ENCODE data around the gene OR9G1. TPM values are rescaled to one million over a fixed set of nuclear protein-coding genes. Genes with fewer than 3 reads are reported as not detected.
"Not testable (repeated sequence)": the region's sequence is repeated elsewhere in the genome, so short reads cannot be mapped to it uniquely, and the experiment has no call there.

Gene OR9G1, protein sequence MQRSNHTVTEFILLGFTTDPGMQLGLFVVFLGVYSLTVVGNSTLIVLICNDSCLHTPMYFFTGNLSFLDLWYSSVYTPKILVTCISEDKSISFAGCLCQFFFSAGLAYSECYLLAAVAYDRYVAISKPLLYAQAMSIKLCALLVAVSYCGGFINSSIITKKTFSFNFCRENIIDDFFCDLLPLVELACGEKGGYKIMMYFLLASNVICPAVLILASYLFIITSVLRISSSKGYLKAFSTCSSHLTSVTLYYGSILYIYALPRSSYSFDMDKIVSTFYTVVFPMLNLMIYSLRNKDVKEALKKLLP
- not detected for total RNA-seq

DNA sequence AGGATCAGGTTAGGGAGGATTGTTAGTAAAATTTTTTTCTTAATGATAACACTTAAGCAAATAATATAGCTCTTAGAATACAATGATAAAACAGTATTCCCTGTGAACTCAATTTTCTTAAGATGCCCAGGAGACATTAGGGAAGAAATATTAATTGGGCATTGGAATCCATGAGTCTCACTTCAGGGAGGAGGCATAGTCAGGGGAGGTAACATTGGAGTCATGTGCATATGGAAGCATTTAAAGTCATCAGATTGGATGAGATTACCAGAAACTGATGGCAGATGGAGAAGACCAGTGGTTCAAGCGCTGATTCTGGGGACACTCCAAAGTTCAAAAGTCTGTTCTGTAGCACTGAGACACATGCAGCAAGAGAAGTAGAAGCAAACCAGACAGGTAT, at the start of gene OR9G1:
Gene OR9G1 (plus strand): TSS at position 301 of the 400 bp plus-strand sequence. CDS start 1,293 bp downstream, outside the sequence.
- H3K27ac Mint-ChIP-seq: no peak within 1 kb of the TSS
- peaks cover 21% of the 10 kb centered on the region for H3K9me3 Mint-ChIP-seq
- H3K4me1 Mint-ChIP-seq (ENCODE audit: low read depth in 2 of 2): no peaks in the 10 kb centered on the region
- H3K4me3 Mint-ChIP-seq: no peak within 1 kb of the TSS
- DNase-seq (ENCODE audit: low spot score): no peak
- H3K36me3 Mint-ChIP-seq: no peaks in the 10 kb centered on the region
- H3K27me3 Mint-ChIP-seq: no peaks in the 10 kb centered on the region
- ATAC-seq: no peak

DNA sequence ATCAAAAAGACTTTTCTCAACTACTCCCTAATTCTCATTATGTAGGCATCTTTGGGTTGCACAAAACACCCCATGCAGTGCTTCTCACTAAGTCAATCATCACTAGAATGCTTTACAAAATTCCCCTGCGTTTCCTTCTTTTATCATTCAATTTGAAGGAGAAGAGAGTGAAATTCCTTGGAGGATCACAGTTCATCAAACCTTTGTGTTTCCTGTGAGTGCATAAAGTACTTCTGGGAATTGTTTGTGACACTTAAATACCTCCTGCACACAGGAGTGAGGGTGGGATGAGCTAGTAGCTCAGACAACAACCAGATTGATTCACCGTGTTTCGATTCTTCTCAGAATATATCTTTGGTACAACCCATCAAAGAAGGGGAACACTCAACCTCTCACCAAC, 39.1 kb upstream of the OR9G1 start:
- Mint-ChIP-seq H3K27me3 (no peaks in the 10 kb centered on the region), H3K9me3 (peaks cover 10% of the 10 kb centered on the region), H3K36me3 (peaks cover 6% of the 10 kb centered on the region), H3K4me1 (ENCODE audit: low read depth in 2 of 2) (no peaks in the 10 kb centered on the region), H3K27ac (no peak overlapping the region), H3K4me3 (no peak overlapping the region)
- DNase-seq (ENCODE audit: low spot score) (no peak), ATAC-seq (no peak)

DNA sequence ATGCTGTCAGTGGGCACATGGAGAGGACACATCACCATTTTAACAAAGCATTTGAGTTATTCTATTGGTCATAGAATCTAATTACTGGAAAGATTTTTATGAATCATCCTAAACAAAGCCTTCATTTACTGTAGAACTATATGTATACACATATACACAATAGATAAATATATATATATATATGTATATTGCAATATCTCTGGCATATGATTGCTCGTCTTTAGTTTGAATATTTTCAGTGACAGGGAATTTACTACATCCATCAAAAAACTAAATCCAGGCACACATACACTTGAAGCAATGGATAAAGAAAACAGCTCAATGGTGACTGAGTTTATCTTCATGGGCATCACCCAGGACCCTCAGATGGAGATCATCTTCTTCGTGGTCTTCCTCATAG, 35.5 kb upstream of the OR9G1 start, which contains the start of gene OR5AR1:
Gene OR5AR1 (plus strand): TSS at position 301 of the 400 bp plus-strand sequence. CDS start 0 bp downstream, at position 301.
- no peak within 1 kb of the TSS for H3K4me3 Mint-ChIP-seq
- no peak within 1 kb of the TSS for H3K27ac Mint-ChIP-seq
- H3K9me3 Mint-ChIP-seq: peaks cover 9% of the 10 kb centered on the region
- no peaks in the 10 kb centered on the region for H3K4me1 Mint-ChIP-seq (ENCODE audit: low read depth in 2 of 2)
- H3K36me3 Mint-ChIP-seq: peaks cover 6% of the 10 kb centered on the region
- ATAC-seq (no peak), DNase-seq (ENCODE audit: low spot score) (no peak)
- H3K27me3 Mint-ChIP-seq: no peaks in the 10 kb centered on the region

DNA sequence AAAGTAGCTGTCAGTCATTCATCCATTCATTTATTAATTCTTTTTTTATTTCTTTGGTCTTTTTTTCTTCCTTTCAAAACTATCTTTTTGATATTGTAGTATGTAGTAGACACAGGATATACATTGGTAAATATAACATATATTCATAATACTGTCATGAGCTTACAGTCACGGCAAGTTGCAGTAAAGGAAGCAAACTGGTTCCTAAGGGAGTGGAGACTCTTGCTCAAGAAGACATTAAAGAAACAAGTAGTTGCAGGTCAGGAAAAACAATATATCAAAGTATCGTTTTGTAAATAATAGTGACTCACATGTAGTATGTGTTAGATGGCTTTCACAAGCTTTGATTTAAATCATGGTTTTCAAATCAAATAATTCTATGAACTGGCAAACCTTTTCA, 27.9 kb upstream of the OR9G1 start:
- H3K4me3 Mint-ChIP-seq: no peak overlapping the region

DNA sequence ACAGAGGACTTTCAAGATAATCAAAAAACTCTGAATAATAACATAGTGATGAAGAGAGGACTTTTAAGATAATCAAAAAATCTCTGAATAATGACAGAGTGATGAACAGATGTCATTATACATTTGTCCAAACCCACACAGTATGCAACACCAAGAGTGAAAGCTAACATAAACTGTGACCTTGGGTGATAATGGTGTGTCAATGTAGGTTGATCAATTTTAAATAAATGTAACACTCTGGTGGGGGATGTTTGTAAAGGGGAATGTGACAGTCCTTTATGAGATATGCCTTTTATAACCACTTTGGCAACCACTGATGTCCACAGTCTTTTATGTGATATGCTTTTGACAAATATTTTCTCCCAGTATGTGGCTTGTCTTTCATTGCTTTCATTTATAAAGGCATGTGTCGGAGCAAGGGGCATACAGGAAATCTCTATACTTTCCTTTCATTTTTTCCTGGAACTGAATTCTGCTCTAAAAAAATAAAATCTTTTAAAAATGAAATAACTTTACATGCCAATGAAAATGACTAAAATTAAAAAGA, 10.3 kb upstream of the OR9G1 start:
- DNase-seq (ENCODE audit: low spot score): no peak
- H3K4me1 Mint-ChIP-seq (ENCODE audit: low read depth in 2 of 2): no peaks in the 10 kb centered on the region
- ATAC-seq: no peak
- H3K9me3 Mint-ChIP-seq: peaks cover 8% of the 10 kb centered on the region
- H3K27me3 Mint-ChIP-seq: no peaks in the 10 kb centered on the region
- H3K36me3 Mint-ChIP-seq: no peaks in the 10 kb centered on the region
- no peak overlapping the region for H3K27ac Mint-ChIP-seq
- H3K4me3 Mint-ChIP-seq: no peak overlapping the region

More for the DNA sequence above, 27.9 kb upstream of the OR9G1 start:
- H3K4me1 Mint-ChIP-seq (ENCODE audit: low read depth in 2 of 2): no peaks in the 10 kb centered on the region
- no peaks in the 10 kb centered on the region for H3K27me3 Mint-ChIP-seq
- ATAC-seq: no peak
- DNase-seq (ENCODE audit: low spot score): no peak
- peaks cover 14% of the 10 kb centered on the region for H3K9me3 Mint-ChIP-seq
- no peak overlapping the region for H3K27ac Mint-ChIP-seq
- H3K36me3 Mint-ChIP-seq: no peaks in the 10 kb centered on the region

DNA sequence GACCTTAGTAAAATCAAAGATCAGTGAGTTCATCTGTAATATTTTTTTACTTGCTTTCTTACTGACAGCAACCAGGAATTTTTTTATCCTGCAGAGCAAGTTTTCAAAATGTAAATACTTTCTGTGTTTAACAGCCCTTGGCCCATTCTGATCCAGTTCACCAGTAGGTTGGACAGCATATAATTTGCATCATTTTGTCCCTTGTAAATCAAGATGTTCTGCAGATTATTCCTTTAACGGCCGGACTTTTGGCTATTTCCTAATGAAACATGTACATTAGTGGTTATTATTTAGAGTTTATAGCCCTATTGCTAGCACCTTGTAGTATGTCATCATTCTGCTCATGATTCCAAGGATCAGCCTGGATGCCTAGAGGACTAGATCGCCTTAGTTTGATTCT, 7.7 kb upstream of the OR9G1 start:
- not testable (repeated sequence) for H3K27ac Mint-ChIP-seq; DNase-seq (ENCODE audit: low spot score); ATAC-seq; H3K36me3 Mint-ChIP-seq; H3K4me1 Mint-ChIP-seq (ENCODE audit: low read depth in 2 of 2); H3K27me3 Mint-ChIP-seq; H3K4me3 Mint-ChIP-seq
- peaks cover 13% of the 10 kb centered on the region for H3K9me3 Mint-ChIP-seq

DNA sequence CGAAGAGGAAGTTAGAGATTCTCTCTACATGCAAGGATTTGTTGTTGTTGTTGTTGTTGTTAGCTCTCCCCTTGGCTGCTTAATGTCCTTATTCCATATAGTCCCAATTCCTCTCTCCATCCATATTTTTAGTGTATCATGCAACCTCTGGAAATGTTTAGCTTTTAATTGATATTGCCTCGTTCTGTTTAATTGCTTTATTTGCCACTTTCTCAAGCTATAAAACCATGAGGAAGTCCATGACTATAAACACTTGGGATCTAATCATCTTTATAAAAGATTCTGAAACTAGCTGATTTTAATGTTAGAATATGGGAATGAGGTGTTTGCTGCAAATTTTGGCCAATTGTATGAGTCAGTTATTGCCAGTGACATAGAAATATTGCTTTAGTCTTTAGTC, 5.5 kb upstream of the OR9G1 start:
- Mint-ChIP-seq H3K36me3 (no peaks in the 10 kb centered on the region), H3K4me1 (ENCODE audit: low read depth in 2 of 2) (no peaks in the 10 kb centered on the region), H3K9me3 (peaks cover 16% of the 10 kb centered on the region), H3K27ac (no peak overlapping the region), H3K4me3 (no peak overlapping the region), H3K27me3 (no peaks in the 10 kb centered on the region)
- ATAC-seq: no peak
- DNase-seq (ENCODE audit: low spot score): no peak

DNA sequence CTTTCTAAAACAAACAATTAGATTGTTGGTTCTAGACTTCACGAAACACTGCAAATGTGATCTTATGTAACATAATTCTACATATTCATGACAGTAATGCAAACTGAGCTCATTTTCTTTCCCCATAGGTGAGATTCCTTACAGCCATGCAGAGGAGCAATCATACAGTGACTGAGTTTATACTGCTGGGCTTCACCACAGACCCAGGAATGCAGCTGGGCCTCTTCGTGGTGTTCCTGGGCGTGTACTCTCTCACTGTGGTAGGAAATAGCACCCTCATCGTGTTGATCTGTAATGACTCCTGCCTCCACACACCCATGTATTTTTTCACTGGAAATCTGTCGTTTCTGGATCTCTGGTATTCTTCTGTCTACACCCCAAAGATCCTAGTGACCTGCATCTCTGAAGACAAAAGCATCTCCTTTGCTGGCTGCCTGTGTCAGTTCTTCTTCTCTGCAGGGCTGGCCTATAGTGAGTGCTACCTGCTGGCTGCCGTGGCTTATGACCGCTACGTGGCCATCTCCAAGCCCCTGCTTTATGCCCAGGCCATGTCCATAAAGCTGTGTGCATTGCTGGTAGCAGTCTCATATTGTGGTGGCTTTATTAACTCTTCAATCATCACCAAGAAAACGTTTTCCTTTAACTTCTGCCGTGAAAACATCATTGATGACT, 1.5 kb downstream of the OR9G1 start:
- Mint-ChIP-seq H3K4me1 (ENCODE audit: low read depth in 2 of 2) (no peaks in the 10 kb centered on the region), H3K4me3 (no peak overlapping the region), H3K9me3 (peaks cover 19% of the 10 kb centered on the region), H3K36me3 (no peaks in the 10 kb centered on the region), H3K27ac (no peak overlapping the region), H3K27me3 (no peaks in the 10 kb centered on the region)
- DNase-seq (ENCODE audit: low spot score): no peak
- peak; percentile 32 to 41 for ATAC-seq

DNA sequence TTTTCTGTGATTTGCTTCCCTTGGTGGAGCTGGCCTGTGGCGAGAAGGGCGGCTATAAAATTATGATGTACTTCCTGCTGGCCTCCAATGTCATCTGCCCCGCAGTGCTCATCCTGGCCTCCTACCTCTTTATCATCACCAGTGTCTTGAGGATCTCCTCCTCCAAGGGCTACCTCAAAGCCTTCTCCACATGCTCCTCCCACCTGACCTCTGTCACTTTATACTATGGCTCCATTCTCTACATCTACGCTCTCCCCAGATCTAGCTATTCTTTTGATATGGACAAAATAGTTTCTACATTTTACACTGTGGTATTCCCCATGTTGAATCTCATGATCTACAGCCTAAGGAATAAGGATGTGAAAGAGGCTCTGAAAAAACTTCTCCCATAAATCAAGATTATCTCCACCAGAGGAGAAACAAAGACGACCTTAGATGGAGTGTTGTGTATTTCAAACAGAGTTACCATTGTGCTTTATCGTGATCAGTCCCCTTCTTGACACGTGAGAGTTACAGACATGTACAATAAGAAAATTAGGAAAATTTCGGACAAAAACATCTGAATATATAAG, 2.1 kb downstream of the OR9G1 start:
- H3K27me3 Mint-ChIP-seq: no peaks in the 10 kb centered on the region
- no peaks in the 10 kb centered on the region for H3K36me3 Mint-ChIP-seq
- H3K4me1 Mint-ChIP-seq (ENCODE audit: low read depth in 2 of 2): no peaks in the 10 kb centered on the region
- peak in 1 of 2 donors; percentile 17 for ATAC-seq
- DNase-seq (ENCODE audit: low spot score): no peak
- no peak overlapping the region for H3K4me3 Mint-ChIP-seq
- peaks cover 18% of the 10 kb centered on the region for H3K9me3 Mint-ChIP-seq
- H3K27ac Mint-ChIP-seq: no peak overlapping the region

DNA sequence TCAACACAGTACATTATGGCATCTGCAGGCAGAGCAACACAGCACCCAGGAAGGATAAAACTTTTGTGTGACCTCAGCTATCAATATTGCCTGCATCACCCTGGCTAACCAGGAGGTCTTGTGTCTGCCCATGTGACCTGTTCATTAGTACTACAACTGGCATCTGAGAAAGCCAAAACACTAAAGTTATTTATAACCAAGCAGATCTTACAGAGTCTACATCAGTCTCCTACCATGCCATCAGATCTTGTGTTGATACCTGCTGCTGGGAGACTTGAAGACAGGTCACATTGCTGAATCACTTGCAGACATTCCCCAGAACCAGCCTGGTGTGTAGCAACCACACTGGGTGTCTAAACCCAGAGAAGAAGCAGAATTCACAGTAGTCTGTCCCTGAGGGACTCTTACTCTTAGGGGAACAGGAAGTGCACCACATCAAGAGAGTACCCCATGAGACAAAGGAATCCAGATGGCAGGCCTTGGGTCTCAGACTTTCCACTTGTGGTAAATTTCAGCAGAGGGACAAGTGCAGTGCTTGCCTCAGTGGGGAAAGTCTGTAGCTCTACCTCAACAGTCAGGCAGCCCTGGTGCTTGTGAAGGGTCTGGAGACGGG, 7.0 kb downstream of the OR9G1 start:
- Mint-ChIP-seq H3K9me3 (peaks cover 3% of the 10 kb centered on the region), H3K4me1 (ENCODE audit: low read depth in 2 of 2) (no peaks in the 10 kb centered on the region), H3K4me3 (no peak overlapping the region), H3K27ac (no peak overlapping the region), H3K27me3 (no peaks in the 10 kb centered on the region), H3K36me3 (no peaks in the 10 kb centered on the region)
- no peak for ATAC-seq
- DNase-seq (ENCODE audit: low spot score): no peak

DNA sequence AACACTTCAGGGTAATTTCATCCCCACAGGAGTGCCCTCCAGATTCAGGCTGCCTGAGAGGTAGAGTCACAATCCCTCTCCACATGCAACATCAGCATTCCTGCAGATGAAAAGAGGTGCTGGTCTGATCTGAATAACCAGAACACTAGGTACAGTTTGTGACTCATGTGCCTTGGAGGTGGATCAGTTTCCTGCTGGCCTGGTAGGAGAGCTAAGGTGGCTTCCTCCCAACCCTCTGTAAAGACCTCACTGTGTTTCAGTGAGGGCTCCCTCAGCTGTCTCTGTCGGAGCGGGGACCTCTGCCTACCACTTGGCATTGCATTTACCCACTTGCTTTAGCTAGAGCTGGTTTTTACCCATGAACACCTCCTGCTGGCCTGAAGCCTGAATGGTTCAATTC, 7.6 kb downstream of the OR9G1 start:
- Mint-ChIP-seq H3K9me3 (no peaks in the 10 kb centered on the region), H3K27ac (no peak overlapping the region), H3K36me3 (no peaks in the 10 kb centered on the region), H3K4me1 (ENCODE audit: low read depth in 2 of 2) (no peaks in the 10 kb centered on the region), H3K27me3 (no peaks in the 10 kb centered on the region), H3K4me3 (no peak overlapping the region)
- DNase-seq (ENCODE audit: low spot score) (no peak), ATAC-seq (no peak)

DNA sequence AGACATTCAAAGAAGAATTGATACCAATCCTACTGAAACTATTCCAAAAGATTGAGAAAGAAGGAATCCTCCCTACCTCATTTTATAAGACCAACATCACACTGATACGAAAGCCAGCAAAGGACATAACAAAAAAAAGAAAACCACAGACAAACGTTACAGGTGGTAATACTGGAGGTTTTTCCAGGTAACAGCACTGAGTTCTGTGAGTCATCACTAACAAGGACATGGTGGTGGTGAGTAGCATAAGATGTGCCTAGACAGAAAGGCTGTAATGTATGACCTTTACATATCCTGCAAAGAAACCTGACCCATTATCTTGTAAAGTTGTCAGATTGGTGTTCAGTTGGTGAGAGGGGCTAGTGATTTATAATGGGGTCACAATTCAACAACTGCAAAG, 15.3 kb downstream of the OR9G1 start:
- H3K27me3 Mint-ChIP-seq: no peaks in the 10 kb centered on the region
- H3K9me3 Mint-ChIP-seq: peaks cover 17% of the 10 kb centered on the region
- H3K4me1 Mint-ChIP-seq (ENCODE audit: low read depth in 2 of 2): no peaks in the 10 kb centered on the region
- ATAC-seq: no peak
- H3K36me3 Mint-ChIP-seq: peaks cover 5% of the 10 kb centered on the region
- H3K4me3 Mint-ChIP-seq: no peak overlapping the region
- no peak overlapping the region for H3K27ac Mint-ChIP-seq
- no peak for DNase-seq (ENCODE audit: low spot score)

DNA sequence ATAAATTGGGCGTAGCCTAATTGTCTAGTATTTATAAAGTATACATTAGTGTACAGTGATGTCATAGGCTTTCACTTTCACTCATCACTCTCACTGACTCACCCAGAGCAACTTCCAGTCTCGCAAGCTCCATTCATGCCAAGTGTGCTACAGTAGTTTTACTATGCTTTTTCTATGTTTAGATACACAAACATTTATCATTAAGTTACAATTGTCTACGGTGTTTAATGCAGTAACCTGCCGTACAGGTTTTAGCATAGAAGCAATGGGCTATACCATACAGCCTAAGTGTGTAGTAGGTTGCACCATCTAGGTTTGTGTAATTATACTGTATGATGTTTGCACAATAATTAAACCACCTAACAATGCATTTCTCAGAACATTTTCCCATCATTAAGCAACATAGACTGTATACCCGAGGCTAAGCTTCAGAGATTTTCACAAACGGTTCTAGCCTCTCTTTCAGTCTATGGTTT, 17.5 kb downstream of the OR9G1 start:
- no peaks in the 10 kb centered on the region for H3K27me3 Mint-ChIP-seq
- no peak for DNase-seq (ENCODE audit: low spot score)
- no peak for ATAC-seq
- no peak overlapping the region for H3K27ac Mint-ChIP-seq
- H3K36me3 Mint-ChIP-seq: peaks cover 5% of the 10 kb centered on the region
- peaks cover 26% of the 10 kb centered on the region for H3K9me3 Mint-ChIP-seq
- no peak overlapping the region for H3K4me3 Mint-ChIP-seq
- no peaks in the 10 kb centered on the region for H3K4me1 Mint-ChIP-seq (ENCODE audit: low read depth in 2 of 2)

DNA sequence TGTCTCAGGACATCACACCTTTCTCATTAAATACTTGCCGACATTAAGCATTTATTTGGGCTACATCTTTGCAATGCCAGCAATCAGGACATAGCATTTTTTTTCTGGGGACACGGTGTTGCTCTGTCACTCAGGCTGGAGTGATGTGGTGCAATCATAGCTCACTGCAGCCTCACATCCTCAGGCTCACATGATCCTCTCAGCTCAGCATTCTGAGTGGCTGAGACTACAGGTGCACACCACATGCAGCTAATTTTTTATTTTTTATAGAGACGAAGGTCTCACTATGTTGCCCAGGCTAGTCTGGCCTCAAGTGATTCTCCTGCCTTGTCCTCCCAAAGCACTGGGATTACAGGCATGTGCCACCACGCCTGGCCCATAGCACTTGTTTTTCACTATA, 21.6 kb downstream of the OR9G1 start:
- no peaks in the 10 kb centered on the region for H3K36me3 Mint-ChIP-seq
- H3K27me3 Mint-ChIP-seq: no peaks in the 10 kb centered on the region
- DNase-seq (ENCODE audit: low spot score) (no peak), ATAC-seq (no peak)
- H3K9me3 Mint-ChIP-seq: peaks cover 21% of the 10 kb centered on the region
- no peaks in the 10 kb centered on the region for H3K4me1 Mint-ChIP-seq (ENCODE audit: low read depth in 2 of 2)
- no peak overlapping the region for H3K27ac Mint-ChIP-seq
- H3K4me3 Mint-ChIP-seq: no peak overlapping the region
